SK-N-SH (cell line): Measurements from ENCODE around the gene PRUNE1. TPM values are rescaled to one million over a fixed set of nuclear protein-coding genes. Genes with fewer than 3 reads are reported as not detected.

Source experiments
- CTCF ChIA-PET: fragments of 300-600, 350-600 bp; formaldehyde crosslinking; extraction: SDS; loops from one replicate; lab custom pipeline; 2021; lab: Yijun Ruan, JAX
- POLR2A ChIA-PET: fragments of 350-600 bp; sonication (Branson Sonifier 250); formaldehyde crosslinking; extraction: SDS; loops from one replicate; lab custom pipeline; 2020; ENCODE audit warnings: antibody characterized with exemption, inconsistent platforms; lab: Yijun Ruan, JAX
- DNase-seq: peaks from one replicate; pipeline ENCODE4 v3.0.0; 2012
- H2AFZ ChIP-seq: fragments of 200-600 bp; sonication (generic); 2 replicates; pipeline ENCODE4 v1.8.1; 2016; ENCODE audit warnings: antibody characterized with exemption, mild to moderate bottlenecking, low read depth
- H3F3A ChIP-seq: fragments of 200-600 bp; sonication (generic); replicated peaks from 2 replicates; pipeline ENCODE3; 2016; ENCODE audit warnings: antibody characterized with exemption, mild to moderate bottlenecking; ENCODE audit not compliant: insufficient read depth
- H3K27ac ChIP-seq, 2 experiments: fragments of 200-500 bp in 1 of 2; fragments of 200-600 bp in 1 of 2; sonication (Bioruptor generic) in 1 of 2; sonication (generic), shearing (Covaris generic) in 1 of 2; 2 replicates each; pipeline versions ENCODE4 v1.5.1 to v1.6.1; 2014 to 2016; ENCODE audit warnings: low read depth in 2 of 2, inconsistent platforms in 1 of 2, low read length in 1 of 2, mild to moderate bottlenecking in 1 of 2, mixed read lengths in 1 of 2
- H3K27me3 ChIP-seq: fragments of 200-600 bp; sonication (generic), shearing (Covaris generic); 2 replicates; pipeline ENCODE4 v1.6.1; 2016; ENCODE audit warnings: mixed run types; ENCODE audit not compliant: insufficient read depth
- H3K36me3 ChIP-seq, 2 experiments: fragments of 200-500 bp in 1 of 2; fragments of 200-600 bp in 1 of 2; sonication (Bioruptor generic) in 1 of 2; sonication (generic) in 1 of 2; replicated peaks in 1 of 2; 2 replicates each; pipeline versions ENCODE3 to v1.5.1; 2014 to 2016; ENCODE audit warnings: low read length in 1 of 2, mild to moderate bottlenecking in 1 of 2; ENCODE audit not compliant: insufficient read depth in 2 of 2, control insufficient read depth in 1 of 2
- H3K4me1 ChIP-seq, 2 experiments: fragments of 200-500 bp in 1 of 2; fragments of 200-600 bp in 1 of 2; sonication (Bioruptor generic) in 1 of 2; sonication (generic), shearing (Covaris generic) in 1 of 2; 2 replicates each; pipeline versions ENCODE4 v1.5.1 to v1.6.1; 2014 to 2016; ENCODE audit warnings: low read depth in 1 of 2, low read length in 1 of 2, mixed run types in 1 of 2; ENCODE audit not compliant: insufficient read depth in 2 of 2, control insufficient read depth in 1 of 2
- H3K4me2 ChIP-seq: fragments of 200-600 bp; sonication (generic), shearing (Covaris generic); 2 replicates; pipeline ENCODE4 v1.6.1; 2017; ENCODE audit warnings: mixed run types
- H3K4me3 ChIP-seq, 2 experiments: fragments of 200-500 bp in 1 of 2; fragments of 200-600 bp in 1 of 2; sonication (Bioruptor generic) in 1 of 2; sonication (generic), shearing (Covaris generic) in 1 of 2; 2 replicates each; pipeline versions ENCODE4 v1.5.1 to v1.8.1; 2014 to 2016; ENCODE audit warnings: low read depth in 2 of 2, inconsistent platforms in 1 of 2, low read length in 1 of 2, mild to moderate bottlenecking in 1 of 2, mixed read lengths in 1 of 2, moderate library complexity in 1 of 2
- H3K79me2 ChIP-seq: fragments of 200-600 bp; sonication (generic); 2 replicates; pipeline ENCODE4 v1.8.1; 2017; ENCODE audit warnings: mild to moderate bottlenecking; ENCODE audit not compliant: insufficient read depth
- H3K9ac ChIP-seq: fragments of 200-600 bp; sonication (generic); 2 replicates; pipeline ENCODE4 v1.6.1; 2017; ENCODE audit warnings: mixed run types
- H3K9me2 ChIP-seq: fragments of 200-600 bp; sonication (generic); 2 replicates; pipeline ENCODE4 v1.6.1; 2017; ENCODE audit warnings: mixed run types
- H3K9me3 ChIP-seq: fragments of 200-600 bp; sonication (generic); 2 replicates; pipeline ENCODE4 v1.6.1; 2017; ENCODE audit warnings: mixed run types, mild to moderate bottlenecking, moderate library complexity
- H4K20me1 ChIP-seq: fragments of 200-600 bp; sonication (generic); 2 replicates; pipeline ENCODE4 v1.6.1; 2017; ENCODE audit warnings: mild to moderate bottlenecking, mixed run types; ENCODE audit not compliant: insufficient read depth
- CHD2 ChIP-seq: fragments of 150-350 bp; IDR thresholded peaks from 2 replicates; pipeline ENCODE4 v1.6.1; 2018; ENCODE audit warnings: low read length; ENCODE audit not compliant: partially characterized antibody
- EZH2phosphoT487 ChIP-seq: fragments of 200-600 bp; sonication (generic); IDR thresholded peaks from 2 replicates; pipeline ENCODE4 v1.6.1; 2017; ENCODE audit warnings: low read depth, mixed run types, mild to moderate bottlenecking, antibody characterized with exemption, moderate library complexity, borderline replicate concordance
- GABPA ChIP-seq: IDR thresholded peaks from 2 replicates; pipeline ENCODE4 v1.4.0; 2012; ENCODE audit warnings: low read depth, mild to moderate bottlenecking
- MEF2A ChIP-seq: IDR thresholded peaks from 2 replicates; pipeline ENCODE4 v1.4.0; 2012; ENCODE audit warnings: low read depth, borderline replicate concordance
- RAD21 ChIP-seq: IDR thresholded peaks from 2 replicates; pipeline ENCODE4 v1.6.1; 2012; ENCODE audit warnings: mild to moderate bottlenecking, low read length
- SIN3A ChIP-seq: IDR thresholded peaks from 2 replicates; pipeline ENCODE4 v1.6.1; 2012; ENCODE audit warnings: low read depth, mild to moderate bottlenecking, low read length, moderate library complexity, borderline replicate concordance
- SMC3 ChIP-seq: IDR thresholded peaks from 2 replicates; pipeline ENCODE4 v1.6.1; 2012; ENCODE audit warnings: low read depth, low read length, improper control_type of control experiment
- USF1 ChIP-seq: IDR thresholded peaks from 2 replicates; pipeline ENCODE4 v1.4.0; 2012; ENCODE audit warnings: low read depth, borderline replicate concordance
- WGBS: methylation state at CpG from one replicate; pipeline ENCODE4 v1.1.6; 2017; ENCODE audit warnings: low lambda C conversion rate; 5-methylcytosine and 5-hydroxymethylcytosine counted together
- polyA plus RNA-seq, 3 experiments: library from polyadenylated mRNA; depleted of rRNA; stranded (reverse); fragments of >200 nt; gene quantifications; 2 replicates each; pipeline ENCODE4 v1.2.3, GENCODE V29; 2012
- TF ChIP-seq, protein P1 (sequence below): fragments of 200-600 bp; sonication (generic); IDR thresholded peaks from 2 replicates; pipeline ENCODE4 v1.6.1; 2017; ENCODE audit warnings: antibody characterized with exemption, mild to moderate bottlenecking, moderate library complexity
- TF ChIP-seq, protein P2 (sequence below): IDR thresholded peaks from 2 replicates; pipeline ENCODE4 v1.6.1; 2012; ENCODE audit warnings: mild to moderate bottlenecking, low read depth, low read length, moderate library complexity

PRUNE1 gene
- polyA plus RNA-seq, 1 of the 3 experiments (the other 2 are of a cell fraction) = 7.3 TPM

DNA sequence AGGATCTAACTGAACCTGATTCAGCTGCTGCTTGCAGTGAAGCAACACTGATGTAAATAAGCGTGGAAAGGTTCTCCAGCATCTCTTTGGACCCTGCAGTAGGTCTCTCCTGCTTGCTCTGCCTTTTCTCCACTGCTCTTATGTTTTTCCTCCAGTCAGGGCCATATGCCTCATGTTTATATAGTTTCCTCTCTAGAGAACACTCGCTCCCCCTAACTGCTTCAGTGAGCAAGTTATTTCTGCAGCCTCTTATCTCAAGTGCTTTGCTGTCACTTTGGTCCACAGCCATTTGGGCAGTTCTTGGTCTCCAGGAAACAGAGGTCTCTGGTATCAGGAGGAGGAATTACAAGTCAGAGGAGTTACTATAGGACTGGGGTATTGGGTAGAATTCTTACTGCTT is 5.3 kb downstream of the PRUNE1 start:
- no peaks in the 10 kb centered on the region for H3K9me3 ChIP-seq
- 98% methylated on average over 2 of the region's 2 CpGs for WGBS
- POLR2A ChIA-PET = no interaction called here
- no peak overlapping the region for H3K4me3 ChIP-seq
- no peak overlapping the region; a peak in 1 of 4 replicates for H3K27ac ChIP-seq
- H3K9me2 ChIP-seq = no peaks in the 10 kb centered on the region
- peaks cover 4 to 6% of the 10 kb centered on the region in 2 experiments; a peak in 1 of 4 replicates for H3K4me1 ChIP-seq
- no peaks in the 10 kb centered on the region for H4K20me1 ChIP-seq
- no peaks in the 10 kb centered on the region for H3K27me3 ChIP-seq
- no peak for TF ChIP-seq CHD2
- TF ChIP-seq USF1 = no peak
- H3K79me2 ChIP-seq = peaks cover 14% of the 10 kb centered on the region; the same call in 1 of the 2 replicates
- no peak overlapping the region for H3K4me2 ChIP-seq
- no peak for DNase-seq
- H3F3A ChIP-seq = no peaks in the 10 kb centered on the region
- H3K9ac ChIP-seq = no peak overlapping the region
- no peak overlapping the region for H2AFZ ChIP-seq
- CTCF ChIA-PET = interaction anchor here (1.6 kb wide), 1 partner anchor 18 kb away, joined by 7 read pairs; no protein-coding TSS in a partner anchor
- peaks cover 4 to 12% of the 10 kb centered on the region in 2 experiments for H3K36me3 ChIP-seq

DNA sequence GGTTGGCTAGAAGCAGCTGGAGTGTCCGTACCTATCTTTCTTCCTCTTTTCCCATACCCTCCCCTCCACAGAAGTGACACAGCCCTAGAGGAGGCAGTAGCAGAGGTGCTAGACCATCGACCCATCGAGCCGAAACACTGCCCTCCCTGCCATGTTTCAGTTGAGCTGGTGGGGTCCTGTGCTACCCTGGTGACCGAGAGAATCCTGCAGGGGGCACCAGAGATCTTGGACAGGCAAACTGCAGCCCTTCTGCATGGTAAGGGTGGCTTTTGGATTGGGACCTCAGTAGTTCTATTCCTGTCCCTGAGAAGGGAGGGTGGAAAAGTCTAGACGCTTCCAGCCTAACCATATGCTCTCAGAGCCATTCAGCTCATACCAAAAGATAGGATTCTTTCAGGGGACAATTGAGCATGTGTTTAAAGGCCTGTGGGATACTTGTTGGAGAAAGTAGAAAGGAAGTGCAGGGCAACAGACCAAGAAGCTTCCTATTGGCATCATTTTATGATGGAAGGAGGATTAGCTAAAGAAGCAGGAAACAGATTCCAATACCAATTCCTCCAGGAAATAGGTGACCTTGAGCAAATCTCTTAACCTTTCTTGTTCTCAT is 16.4 kb downstream of the PRUNE1 start:
- TF ChIP-seq SMC3 = peak; percentile 71
- TF ChIP-seq RAD21 = peak; percentile 81
- no peak for TF ChIP-seq EZH2phosphoT487
- TF ChIP-seq, protein P1, sequence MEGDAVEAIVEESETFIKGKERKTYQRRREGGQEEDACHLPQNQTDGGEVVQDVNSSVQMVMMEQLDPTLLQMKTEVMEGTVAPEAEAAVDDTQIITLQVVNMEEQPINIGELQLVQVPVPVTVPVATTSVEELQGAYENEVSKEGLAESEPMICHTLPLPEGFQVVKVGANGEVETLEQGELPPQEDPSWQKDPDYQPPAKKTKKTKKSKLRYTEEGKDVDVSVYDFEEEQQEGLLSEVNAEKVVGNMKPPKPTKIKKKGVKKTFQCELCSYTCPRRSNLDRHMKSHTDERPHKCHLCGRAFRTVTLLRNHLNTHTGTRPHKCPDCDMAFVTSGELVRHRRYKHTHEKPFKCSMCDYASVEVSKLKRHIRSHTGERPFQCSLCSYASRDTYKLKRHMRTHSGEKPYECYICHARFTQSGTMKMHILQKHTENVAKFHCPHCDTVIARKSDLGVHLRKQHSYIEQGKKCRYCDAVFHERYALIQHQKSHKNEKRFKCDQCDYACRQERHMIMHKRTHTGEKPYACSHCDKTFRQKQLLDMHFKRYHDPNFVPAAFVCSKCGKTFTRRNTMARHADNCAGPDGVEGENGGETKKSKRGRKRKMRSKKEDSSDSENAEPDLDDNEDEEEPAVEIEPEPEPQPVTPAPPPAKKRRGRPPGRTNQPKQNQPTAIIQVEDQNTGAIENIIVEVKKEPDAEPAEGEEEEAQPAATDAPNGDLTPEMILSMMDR = peak; percentile 76
- no peak for TF ChIP-seq SIN3A
- TF ChIP-seq MEF2A = no peak
- no peak for TF ChIP-seq GABPA
- TF ChIP-seq, protein P2, sequence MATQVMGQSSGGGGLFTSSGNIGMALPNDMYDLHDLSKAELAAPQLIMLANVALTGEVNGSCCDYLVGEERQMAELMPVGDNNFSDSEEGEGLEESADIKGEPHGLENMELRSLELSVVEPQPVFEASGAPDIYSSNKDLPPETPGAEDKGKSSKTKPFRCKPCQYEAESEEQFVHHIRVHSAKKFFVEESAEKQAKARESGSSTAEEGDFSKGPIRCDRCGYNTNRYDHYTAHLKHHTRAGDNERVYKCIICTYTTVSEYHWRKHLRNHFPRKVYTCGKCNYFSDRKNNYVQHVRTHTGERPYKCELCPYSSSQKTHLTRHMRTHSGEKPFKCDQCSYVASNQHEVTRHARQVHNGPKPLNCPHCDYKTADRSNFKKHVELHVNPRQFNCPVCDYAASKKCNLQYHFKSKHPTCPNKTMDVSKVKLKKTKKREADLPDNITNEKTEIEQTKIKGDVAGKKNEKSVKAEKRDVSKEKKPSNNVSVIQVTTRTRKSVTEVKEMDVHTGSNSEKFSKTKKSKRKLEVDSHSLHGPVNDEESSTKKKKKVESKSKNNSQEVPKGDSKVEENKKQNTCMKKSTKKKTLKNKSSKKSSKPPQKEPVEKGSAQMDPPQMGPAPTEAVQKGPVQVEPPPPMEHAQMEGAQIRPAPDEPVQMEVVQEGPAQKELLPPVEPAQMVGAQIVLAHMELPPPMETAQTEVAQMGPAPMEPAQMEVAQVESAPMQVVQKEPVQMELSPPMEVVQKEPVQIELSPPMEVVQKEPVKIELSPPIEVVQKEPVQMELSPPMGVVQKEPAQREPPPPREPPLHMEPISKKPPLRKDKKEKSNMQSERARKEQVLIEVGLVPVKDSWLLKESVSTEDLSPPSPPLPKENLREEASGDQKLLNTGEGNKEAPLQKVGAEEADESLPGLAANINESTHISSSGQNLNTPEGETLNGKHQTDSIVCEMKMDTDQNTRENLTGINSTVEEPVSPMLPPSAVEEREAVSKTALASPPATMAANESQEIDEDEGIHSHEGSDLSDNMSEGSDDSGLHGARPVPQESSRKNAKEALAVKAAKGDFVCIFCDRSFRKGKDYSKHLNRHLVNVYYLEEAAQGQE = no peak
- no peaks in the 10 kb centered on the region for H4K20me1 ChIP-seq
- H3K79me2 ChIP-seq = no peaks in the 10 kb centered on the region
- 60% methylated on average over 6 of the region's 6 CpGs for WGBS
- H3F3A ChIP-seq = no peaks in the 10 kb centered on the region
- peaks cover 12 to 16% of the 10 kb centered on the region in 2 experiments for H3K36me3 ChIP-seq
- H2AFZ ChIP-seq = no peak overlapping the region
- no peak overlapping the region for H3K9ac ChIP-seq
- no peaks in the 10 kb centered on the region for H3K9me3 ChIP-seq
- peak; percentile 80 for DNase-seq
- H3K27me3 ChIP-seq = no peaks in the 10 kb centered on the region
- ChIA-PET POLR2A (interaction anchor here (0.6 kb wide), 1 partner anchor 172 kb away, joined by 3 read pairs; no protein-coding TSS in a partner anchor), CTCF (interaction anchor here (0.5 to 5.1 kb wide), 29 partner anchors 13 to 775 kb away, joined by 3 to 29 read pairs (median 4); partner anchors contain the start of genes BNIPL, C1orf56, CDC42SE1 and LYSMD1)
- H3K4me2 ChIP-seq = no peak overlapping the region
- H3K4me3 ChIP-seq = no peak overlapping the region; a peak in 1 of 4 replicates
- no peaks in the 10 kb centered on the region for H3K4me1 ChIP-seq
- no peaks in the 10 kb centered on the region for H3K9me2 ChIP-seq
- no peak overlapping the region for H3K27ac ChIP-seq
